Retina (tissue), 1 donor: ENCODE measurements around the gene NDUFAF2.
"Not testable (repeated sequence)": the region's sequence is repeated elsewhere in the genome, so short reads cannot be mapped to it uniquely, and the experiment has no call there.

ENCODE experiments used
- DNase-seq: peaks from one replicate; pipeline ENCODE4 v3.0.0-alpha.2; 2016

The NDUFAF2 gene

GRCh38 chr5:61052882-61053281 lies 107.9 kb downstream of the NDUFAF2 start:
- no peak for DNase-seq

GRCh38 chr5:61053937-61054336 lies 108.9 kb downstream of the NDUFAF2 start:
- no peak for DNase-seq

- peak; percentile 38 for DNase-seq
These were observed 110.5 kb downstream of the NDUFAF2 start for GRCh38 chr5:61055434-61056006.

- DNase-seq = no peak
These were observed 114.5 kb downstream of the NDUFAF2 start for GRCh38 chr5:61059499-61059898.

DNA sequence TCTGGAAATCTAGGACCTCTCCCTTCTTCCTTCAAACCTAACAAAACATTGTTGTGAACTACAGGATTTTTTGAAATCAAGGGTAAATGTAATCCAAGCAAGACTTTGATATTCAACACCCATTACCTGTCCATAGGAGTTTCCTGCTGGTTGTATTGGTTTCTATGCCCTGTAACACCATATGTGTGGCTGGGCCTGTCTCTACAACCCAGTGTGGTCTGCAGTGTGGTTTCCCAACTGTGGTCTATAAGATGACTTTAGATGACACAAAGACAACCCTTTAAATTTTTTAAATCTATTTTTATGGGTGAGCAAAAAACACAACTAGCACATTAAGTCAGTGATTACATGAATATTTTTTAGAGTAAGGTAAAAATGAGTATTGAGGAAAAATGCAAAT lies 124.1 kb downstream of the NDUFAF2 start:
- no peak for DNase-seq

DNA sequence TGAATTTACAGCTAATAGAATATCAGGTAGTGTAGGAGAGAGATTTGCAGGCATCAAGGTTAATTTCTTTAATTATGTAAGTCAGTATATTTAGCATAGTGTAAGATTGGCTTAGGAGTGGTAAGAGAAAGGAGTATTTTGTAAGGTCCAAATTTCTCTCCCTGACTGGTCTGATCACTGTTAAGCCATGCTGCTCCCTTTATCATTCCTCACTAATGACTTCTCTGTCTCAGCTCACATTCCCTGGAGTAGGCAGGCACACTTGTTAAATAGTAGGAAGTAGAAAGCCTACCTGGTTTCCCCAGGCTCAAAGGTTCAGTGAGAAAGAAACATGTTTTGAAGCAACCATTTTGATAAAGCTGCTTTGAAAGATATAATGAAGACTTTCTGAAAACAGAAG lies 126.5 kb downstream of the NDUFAF2 start:
- DNase-seq = no peak

GRCh38 chr5:61076626-61077025 lies 131.6 kb downstream of the NDUFAF2 start:
- no peak for DNase-seq

DNA sequence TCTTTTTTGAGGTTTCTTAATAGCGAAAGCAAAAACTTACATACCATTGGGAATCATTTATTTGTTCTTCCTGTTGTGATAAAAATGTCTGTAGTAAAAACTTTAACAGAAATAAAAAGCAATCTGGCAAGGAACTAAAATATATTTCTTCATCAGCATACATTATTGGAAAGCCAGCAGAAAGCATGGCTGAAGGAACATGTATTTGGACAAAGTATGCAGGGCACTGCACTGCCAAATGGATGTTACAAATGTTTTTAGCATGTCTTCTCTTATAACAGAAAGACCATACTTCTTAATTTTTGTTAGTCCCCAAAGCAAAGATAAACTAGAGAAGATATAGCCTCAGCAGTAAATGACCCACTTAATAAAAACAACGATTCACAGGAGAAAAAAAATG lies 136.7 kb downstream of the NDUFAF2 start:
- DNase-seq = no peak

DNA sequence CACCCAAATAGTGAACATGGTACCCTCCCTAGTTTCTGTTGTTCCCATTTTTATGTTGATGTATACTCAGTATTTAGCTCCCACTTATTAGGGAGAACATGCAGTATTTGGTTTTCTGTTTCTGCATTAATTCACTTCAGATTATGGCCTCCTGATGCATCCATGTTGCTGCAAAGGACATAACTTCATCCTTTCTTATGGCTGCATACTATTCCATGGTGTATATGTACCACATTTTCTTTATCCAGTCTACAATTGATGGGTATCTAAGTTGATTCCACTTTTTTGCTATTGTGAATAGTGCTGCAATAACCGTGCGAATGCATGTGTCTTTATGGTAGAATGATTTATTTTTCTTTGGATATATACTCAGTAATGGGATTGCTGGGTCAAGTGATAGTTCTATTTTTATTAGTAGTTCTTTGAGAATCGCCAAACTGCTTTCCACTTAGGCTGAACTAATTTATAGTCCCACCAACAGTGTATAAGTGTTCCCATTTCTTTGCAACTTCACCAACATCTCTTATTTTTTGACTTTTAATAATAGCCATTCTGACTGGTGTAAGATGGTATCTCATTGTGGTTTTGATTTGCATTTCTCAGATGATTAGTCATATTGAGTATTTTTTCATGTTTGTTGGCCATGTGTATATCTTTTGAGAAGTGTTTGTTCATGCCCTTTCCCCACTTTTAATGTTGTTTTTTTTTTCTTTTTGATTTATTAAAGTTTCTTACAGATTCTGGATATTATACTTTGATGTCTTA lies 137.7 kb downstream of the NDUFAF2 start:
- DNase-seq = no peak

DNA sequence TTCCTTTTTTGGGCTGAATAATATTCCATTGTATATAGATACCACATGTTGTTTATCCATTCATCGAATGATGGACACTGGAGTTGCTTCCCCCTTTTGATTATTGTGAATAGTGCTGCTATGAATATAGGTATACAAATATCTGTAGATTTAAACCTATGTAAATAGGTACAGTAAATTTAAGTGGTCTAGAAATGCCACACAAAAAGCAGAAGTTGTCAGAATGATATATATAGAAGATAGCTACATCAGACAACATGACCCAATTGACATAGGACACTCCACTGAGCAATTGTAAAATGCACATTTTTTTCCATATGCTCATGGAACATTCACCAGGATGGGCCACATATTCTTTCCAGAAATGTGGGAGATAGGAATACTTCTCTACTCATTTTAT lies 139.7 kb downstream of the NDUFAF2 start:
- no peak for DNase-seq

GRCh38 chr5:61085885-61086284 lies 140.9 kb downstream of the NDUFAF2 start:
- DNase-seq = no peak

DNA sequence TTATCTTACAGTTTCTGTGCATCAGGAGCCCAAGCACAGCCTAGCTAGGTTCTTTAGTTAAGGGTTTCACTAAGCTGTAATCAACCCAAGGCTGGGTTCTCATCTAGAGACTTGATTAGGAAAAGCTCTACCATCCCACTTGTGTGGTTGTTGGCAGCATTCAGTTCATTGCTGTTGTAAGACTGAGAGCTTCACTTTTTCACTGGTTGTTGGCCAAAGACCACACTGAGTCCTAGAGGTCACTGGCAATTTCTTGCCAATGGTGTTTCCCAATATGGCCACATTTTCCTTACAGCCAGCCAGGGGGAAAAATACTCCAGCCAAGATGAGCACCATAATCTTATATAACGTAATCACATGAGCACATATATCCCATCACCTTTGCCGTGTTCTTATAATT lies 142.9 kb downstream of the NDUFAF2 start:
- no peak for DNase-seq

DNA sequence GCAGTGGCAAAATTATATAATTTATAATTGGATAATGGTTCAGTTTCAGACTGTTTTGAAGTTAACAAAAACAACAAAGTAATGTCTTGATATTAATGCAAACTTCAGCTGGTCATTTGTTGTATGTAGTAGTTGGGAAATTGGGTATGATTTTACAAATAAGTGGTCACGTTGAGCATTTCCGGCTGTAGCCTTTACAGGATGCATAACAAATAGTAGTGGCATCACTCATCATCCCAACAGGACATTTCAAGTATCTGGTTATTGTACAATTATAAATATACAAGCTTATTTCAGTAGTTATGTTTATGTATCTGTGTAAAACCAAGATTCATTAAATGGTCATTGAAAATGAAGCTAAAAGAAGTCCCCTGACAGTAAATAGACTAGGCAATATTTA lies 144.3 kb downstream of the NDUFAF2 start:
- no peak for DNase-seq

- DNase-seq = not testable (repeated sequence)
These were observed 148.2 kb downstream of the NDUFAF2 start for GRCh38 chr5:61093046-61093771.

- no peak for DNase-seq
These were observed 152.5 kb downstream of the NDUFAF2 start for GRCh38 chr5:61097465-61097864.

DNA sequence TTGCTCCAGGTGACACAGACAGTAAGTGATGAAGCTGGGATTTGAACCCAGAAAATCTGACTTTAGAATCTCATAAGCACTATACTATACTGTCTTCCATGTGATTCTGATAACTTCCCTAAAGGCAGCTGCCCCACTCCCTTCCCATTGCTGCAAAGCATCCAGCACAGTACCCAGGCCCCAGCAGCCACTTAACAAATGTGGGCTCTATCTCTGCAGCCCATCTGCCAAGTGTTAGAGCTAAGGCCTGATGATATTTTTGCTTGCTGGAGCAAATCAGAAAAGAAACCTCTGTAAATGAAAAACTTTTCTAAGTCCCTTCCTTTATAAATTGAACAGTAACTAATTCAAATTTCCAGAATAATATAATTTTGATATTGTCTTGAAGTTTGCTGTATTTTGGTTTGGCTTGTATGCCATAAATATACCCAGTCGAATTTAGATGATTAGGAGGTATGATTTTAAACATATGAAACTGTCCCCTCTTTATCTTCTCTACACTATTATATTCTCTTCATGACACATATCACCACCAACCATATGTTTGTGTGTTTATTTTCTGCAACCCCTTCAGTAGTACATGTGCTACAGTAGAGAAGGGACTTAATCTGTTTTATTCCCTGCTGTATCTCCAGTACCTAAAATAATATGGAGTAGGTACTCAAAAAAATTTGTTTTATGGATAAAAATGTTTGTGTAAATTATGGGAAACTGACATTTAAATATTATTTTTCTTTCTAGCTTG lies 153.4 kb downstream of the NDUFAF2 start:
- no peak for DNase-seq

DNA sequence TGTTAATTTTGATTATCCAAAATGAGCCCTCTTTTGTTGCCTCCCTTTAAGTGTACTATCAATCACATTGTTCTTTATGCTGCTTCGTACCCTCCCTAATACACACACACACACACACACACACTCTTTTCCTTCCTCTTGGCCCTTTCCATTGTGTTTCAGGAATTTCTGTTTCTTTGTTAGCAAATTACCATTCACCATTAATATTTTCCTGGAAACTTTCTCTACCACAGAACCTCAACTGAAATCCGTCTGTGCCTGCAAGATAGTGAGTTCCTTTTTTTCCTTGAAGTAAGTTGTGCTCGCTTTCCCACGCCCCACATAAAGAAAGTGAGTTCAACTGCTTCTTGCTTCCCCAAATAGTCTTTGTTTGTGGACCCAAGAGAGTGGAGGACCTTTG lies 155.4 kb downstream of the NDUFAF2 start:
- DNase-seq = no peak

- DNase-seq = no peak
These were observed 169.4 kb downstream of the NDUFAF2 start for GRCh38 chr5:61114441-61114840.

GRCh38 chr5:61115968-61116367 lies 171.0 kb downstream of the NDUFAF2 start:
- no peak for DNase-seq

DNA sequence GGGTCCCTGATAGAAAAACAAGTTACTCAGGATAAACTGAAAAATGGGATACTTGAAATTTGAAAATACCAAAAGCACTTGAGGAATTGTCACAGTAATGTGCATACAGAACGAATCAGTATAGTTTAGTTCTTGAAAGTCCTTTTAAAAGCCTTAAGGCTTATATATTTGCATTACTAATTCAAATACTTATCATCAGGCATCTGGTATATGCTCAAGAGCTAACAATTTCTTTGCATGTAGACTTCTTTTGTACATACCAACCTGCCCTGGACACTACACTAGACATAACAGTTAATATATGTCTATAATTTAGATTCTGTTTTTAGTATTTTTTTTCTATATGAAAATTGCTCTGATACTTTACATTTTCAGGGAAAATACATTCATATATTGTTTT lies 174.1 kb downstream of the NDUFAF2 start:
- DNase-seq = no peak

GRCh38 chr5:61120534-61120933 lies 175.5 kb downstream of the NDUFAF2 start:
- DNase-seq = no peak

DNA sequence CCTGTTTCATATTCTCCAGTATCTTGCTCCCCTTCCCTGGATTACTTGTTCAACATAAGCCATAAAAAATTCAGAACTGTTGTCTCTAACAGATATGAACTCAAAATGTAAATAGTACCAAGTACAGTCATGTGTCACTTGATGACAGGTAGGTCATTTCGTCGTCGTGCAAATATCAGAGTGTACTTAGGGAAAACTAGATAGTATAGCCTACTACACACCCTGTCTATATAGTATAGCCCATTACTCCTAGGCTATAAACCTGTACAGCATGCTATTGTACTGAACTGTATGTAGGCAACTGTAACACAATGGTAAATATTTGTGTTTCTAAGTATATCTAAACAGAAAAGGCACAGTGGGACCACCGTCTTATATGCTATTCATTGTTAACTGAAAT lies 178.1 kb downstream of the NDUFAF2 start:
- DNase-seq = no peak

- DNase-seq = peak; percentile 28
These were observed 185.3 kb downstream of the NDUFAF2 start for GRCh38 chr5:61130289-61130688.
